Cortex of kidney (tissue), 1 donor: ENCODE data around the gene ECE2.
"Not testable (repeated sequence)": the region's sequence is repeated elsewhere in the genome, so short reads cannot be mapped to it uniquely, and the experiment has no call there.

Experiments
- DNase-seq: peaks from one replicate; lab custom pipeline; 2025; lab: John Stamatoyannopoulos, UW

Gene ECE2

DNA sequence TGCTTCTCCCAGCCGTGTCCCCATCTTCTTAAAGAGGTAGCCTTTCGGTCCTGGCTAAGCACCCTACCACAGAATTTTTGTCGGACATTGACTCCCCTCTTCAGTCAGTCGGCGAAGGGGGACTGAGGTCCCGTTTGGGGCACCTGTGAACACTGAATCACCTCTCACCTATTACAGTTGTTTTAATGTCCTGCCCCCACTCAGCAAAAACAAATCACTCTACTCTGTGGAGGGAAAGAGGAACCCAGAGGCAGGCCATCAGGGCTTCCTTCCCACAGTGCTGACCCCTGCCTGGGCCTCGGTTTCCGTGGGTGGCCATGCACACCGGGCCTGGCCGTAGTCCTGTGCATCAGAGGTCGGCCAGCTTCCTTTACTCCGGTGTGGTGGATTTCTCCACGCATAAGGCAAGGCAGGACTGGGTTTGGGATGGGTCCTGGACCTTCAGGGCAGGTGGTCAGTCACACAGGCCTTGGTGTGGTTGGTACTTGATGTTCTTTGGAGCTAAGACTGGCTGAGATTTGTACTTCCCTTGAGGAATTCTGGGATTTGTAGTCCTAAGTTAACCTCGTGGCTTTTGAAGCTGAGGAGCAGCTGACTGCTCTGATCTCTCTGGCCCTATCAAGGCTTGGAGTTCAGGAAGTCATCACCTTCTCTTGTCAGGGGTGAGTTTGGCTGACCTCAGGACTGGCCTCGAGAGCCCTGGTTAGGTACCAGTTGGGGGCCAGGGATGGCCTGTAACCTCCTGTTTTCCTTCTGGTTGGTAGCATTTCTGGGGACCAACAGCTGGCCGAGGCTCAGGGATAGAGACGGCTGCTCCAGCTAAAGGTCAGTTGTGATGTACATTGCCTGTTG is 61.0 kb downstream of the ECE2 start:
- DNase-seq, result no peak

DNA sequence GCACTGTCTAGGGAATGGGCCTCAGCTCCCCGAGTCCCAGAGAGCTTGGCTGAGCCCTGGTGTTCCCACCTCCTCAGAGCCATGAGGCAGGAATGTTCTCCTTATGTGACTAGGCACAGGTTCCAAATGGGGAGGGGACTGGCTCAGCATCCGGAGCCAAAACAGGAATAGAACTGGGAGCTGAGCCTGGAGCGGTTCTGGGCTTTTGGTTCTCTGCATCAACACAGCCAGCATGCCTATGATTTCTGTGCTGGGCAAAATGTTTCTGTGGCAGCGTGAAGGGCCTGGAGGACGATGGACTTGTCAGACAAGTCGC is 61.5 kb downstream of the ECE2 start, which contains the start of gene FAM131A:
TSS of gene FAM131A (plus strand) at position 202 of the 316 bp plus-strand sequence. CDS start at position 233, 31 bp downstream.
- no peak for DNase-seq

DNA sequence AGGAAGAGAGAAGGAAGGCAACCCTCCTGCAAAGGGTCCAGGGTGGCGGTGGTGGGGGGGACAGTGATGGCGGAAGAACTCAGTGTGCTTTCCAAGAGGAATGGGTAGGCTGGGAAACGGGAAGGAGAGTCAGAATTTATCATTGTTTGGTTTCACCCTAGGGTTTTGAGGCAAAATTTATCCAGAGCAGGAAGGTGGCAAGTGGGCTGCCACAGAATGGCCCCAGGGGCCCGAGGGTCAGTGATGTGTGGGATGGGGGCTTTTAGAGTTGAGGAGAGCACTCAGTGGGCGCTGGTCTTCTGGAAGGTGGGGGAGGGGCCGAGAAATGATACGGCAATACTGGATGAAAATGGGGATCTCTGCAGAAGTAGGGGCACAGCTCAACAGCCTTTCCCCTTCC is 62.2 kb downstream of the ECE2 start:
- DNase-seq, result no peak

DNA sequence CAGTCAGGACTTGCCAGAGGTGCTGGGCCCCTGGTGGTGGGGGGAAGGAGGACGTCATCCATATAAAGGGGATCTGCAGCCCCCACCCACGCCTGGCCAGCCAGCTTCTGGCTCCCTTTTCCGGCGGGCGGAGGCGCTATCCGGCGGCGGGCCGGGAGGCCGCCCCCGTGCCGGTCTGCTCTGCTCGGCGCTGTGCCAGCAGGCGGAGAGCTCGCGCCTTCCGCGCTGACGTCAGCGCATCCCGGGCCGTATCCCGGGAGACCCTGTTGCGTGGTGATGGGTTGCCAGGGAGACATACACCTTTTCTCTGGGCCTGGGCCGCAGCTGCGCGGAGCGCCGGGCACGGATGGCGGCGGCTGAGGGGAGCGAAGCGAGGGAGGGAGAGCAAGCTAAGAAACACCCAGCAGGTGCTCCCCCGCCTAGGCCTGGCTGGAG is 62.7 kb downstream of the ECE2 start:
- no peak for DNase-seq

DNA sequence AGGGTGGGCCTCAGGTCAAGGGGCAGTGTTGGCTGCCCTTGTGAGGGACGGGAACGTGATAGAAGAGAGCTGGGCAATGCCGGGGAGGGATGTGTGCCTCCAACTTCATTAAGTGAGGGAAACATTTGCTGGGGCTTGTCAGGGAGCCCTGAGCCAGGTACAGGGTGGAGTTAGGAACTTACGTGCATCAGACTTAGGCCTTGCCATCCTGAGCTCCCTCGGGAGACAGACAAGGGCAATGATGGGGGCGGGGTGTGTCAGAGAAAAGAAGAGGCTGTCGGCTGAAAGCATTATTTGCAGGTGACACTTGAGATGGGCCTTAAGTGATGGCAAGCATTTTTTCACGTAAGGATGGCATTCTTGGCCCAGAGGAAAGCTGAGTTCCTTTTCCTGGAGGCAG is 63.2 kb downstream of the ECE2 start:
- DNase-seq, result no peak

DNA sequence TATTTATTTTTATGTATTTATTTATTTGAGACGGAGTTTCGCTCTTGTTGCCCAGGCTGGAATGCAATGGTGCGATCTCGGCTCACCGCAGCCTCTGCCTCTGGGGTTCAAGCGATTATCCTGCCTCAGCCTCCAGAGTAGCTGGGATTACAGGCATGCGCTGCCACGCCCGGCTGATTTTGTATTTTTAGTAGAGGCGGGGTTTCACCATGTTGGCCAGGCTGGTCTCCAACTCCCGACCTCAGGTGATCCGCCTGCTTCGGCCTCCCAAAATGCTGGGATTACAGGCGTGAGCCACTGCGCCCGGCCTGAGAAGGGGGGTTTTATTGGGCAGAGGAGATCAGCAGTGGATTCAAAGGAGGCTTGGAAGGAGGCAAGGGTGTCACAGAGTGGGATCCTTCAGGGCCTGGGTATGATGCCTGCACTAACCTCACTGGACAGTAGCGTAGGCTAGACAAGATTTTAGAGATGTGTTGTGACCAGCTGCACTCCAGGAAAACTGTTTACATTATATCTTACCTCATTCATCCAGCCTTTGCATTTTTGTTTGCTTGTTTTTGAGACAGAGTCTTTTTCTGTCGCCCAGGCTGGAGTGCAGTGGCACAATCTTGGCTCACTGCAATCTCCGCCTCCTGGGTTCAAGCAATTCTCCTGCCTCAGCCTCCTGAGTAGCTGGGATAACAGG is 63.8 kb downstream of the ECE2 start:
- DNase-seq, result not testable (repeated sequence)

DNA sequence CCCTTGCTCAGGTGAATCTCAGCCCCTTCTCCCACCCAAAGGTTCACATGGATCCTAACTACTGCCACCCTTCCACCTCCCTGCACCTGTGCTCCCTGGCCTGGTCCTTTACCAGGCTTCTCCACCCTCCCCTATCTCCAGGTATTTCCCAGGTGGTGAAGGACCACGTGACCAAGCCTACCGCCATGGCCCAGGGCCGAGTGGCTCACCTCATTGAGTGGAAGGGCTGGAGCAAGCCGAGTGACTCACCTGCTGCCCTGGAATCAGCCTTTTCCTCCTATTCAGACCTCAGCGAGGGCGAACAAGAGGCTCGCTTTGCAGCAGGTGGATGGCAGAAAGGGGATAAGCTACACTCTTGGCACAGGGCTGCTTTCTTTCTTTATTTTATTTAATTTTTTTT is 66.1 kb downstream of the ECE2 start:
- no peak for DNase-seq
